Spleen (tissue), 11 donors: Measurements from ENCODE around the gene LRRD1. TPM values are rescaled to one million over a fixed set of nuclear protein-coding genes. Genes with fewer than 3 reads are reported as not detected.
"Not testable (repeated sequence)": the region's sequence is repeated elsewhere in the genome, so short reads cannot be mapped to it uniquely, and the experiment has no call there.

Experiments used
- DNase-seq: peaks from one replicate; pipeline ENCODE4 v3.0.0-alpha.2; 2020
- H3K27ac ChIP-seq, 8 donors: fragments of 200-600 bp; sonication (generic) in 7 of 8; 1 replicate in 4 of 8; 2 replicates in 4 of 8; pipeline versions ENCODE4 v1.5.0 to v1.8.0; 2016 to 2021; ENCODE audit warnings: inconsistent platforms in 4 of 8, mild to moderate bottlenecking in 4 of 8, moderate library complexity in 1 of 8
- H3K27me3 ChIP-seq, 7 donors: fragments of 200-600 bp; sonication (generic) in 6 of 7; replicated peaks in 1 of 7; 1 replicate in 4 of 7; 2 replicates in 3 of 7; pipeline versions ENCODE4 v1.5.0 to v1.8.0; 2016 to 2021; ENCODE audit warnings: inconsistent platforms in 3 of 7, mild to moderate bottlenecking in 1 of 7
- H3K36me3 ChIP-seq, 6 donors: fragments of 200-600 bp; sonication (generic) in 5 of 6; 1 replicate in 4 of 6; 2 replicates in 2 of 6; pipeline versions ENCODE4 v1.5.0 to v1.8.0; 2016 to 2021; ENCODE audit warnings: inconsistent platforms in 2 of 6
- H3K4me1 ChIP-seq, 6 donors: fragments of 200-600 bp; sonication (generic) in 5 of 6; 1 replicate in 3 of 6; 2 replicates in 3 of 6; pipeline versions ENCODE4 v1.5.0 to v1.8.0; 2016 to 2021; ENCODE audit warnings: inconsistent platforms in 3 of 6
- H3K4me3 ChIP-seq, 8 donors: fragments of 200-600 bp; sonication (generic) in 7 of 8; 1 replicate in 4 of 8; 2 replicates in 4 of 8; pipeline versions ENCODE4 v1.5.0 to v1.8.0; 2016 to 2021; ENCODE audit warnings: inconsistent platforms in 4 of 8, mild to moderate bottlenecking in 4 of 8, moderate library complexity in 2 of 8
- H3K9me3 ChIP-seq, 8 donors: fragments of 200-600 bp; sonication (generic) in 7 of 8; 1 replicate in 4 of 8; 2 replicates in 4 of 8; pipeline versions ENCODE4 v1.5.0 to v1.8.0; 2016 to 2021; ENCODE audit warnings: inconsistent platforms in 4 of 8
- POLR2A ChIP-seq, 3 donors: fragments of 450-650 bp; IDR thresholded peaks; one replicate each; pipeline ENCODE4 v1.5.1; 2017; ENCODE audit warnings: antibody characterized with exemption in 3 of 3, mild to moderate bottlenecking in 1 of 3
- POLR2AphosphoS5 ChIP-seq, 3 donors: sonication (generic); formaldehyde crosslinking; IDR thresholded peaks; one replicate each; pipeline ENCODE4 v1.5.1; 2017; ENCODE audit warnings: antibody characterized with exemption in 3 of 3
- WGBS, 5 donors: extraction: QIAGEN DNeasy Blood & Tissue Kit in 3 of 5; methylation state at CpG; one replicate each; pipeline versions ENCODE4 v1.1.5 to v1.1.7; 2013 to 2018; 5-methylcytosine and 5-hydroxymethylcytosine counted together
- intact Hi-C: fragments of 100-400 bp; cut with DNase I; formaldehyde crosslinking; loops from one replicate; pipeline ENCODE4 v1.15.0; 2023; ENCODE audit warnings: low total_unique reads
- polyA plus RNA-seq, 3 donors: library from polyadenylated mRNA; stranded (reverse); fragments of 200-250 nt; gene quantifications; one replicate each; pipeline ENCODE4 v1.2.1, GENCODE V29; 2013
- total RNA-seq, 7 donors: library from RNA; depleted of rRNA in 3 of 7; stranded (reverse); fragments of >200 nt in 3 of 7; fragmentation: NEBNext Ultra II Directional in 4 of 7; extraction: Animal tissue kit (Norgen Biotek cat#: 25700) in 4 of 7; gene quantifications; one replicate each; pipeline versions ENCODE4 v1.1.0 to v1.2.1, GENCODE V29; 2016 to 2021
- TF ChIP-seq, protein P1 (sequence below), 11 experiments: fragments of 200-600 bp in 7 of 11; fragments of 450-650 bp in 4 of 11; sonication (generic) in 4 of 11; IDR thresholded peaks in 8 of 11; conservative IDR thresholded peaks in 3 of 11; 1 replicate in 7 of 11; 2 replicates in 4 of 11; pipeline versions ENCODE4 v1.4.0 to v1.8.0; 2016 to 2021; ENCODE audit warnings: antibody characterized with exemption in 11 of 11, inconsistent platforms in 4 of 11, mild to moderate bottlenecking in 1 of 11
- donor health status: healthy with polysubstance abuse.
- donor health status: DM: no; HTN: no; CAD: no; lungs with moderate emphysema.
- donor health status: DM: no; HTN: no; CAD: no.
- donor health status: Bipolar disorder and iron deficiency.
- donor health status: healthy.
- donor health status: DM: no; HTN: no; CAD: no.
- donor health status: DM: yes; HTN: yes; CAD: no.

Gene LRRD1
- total and polyA plus RNA-seq, 10 donors: 0.09 to 0.34 (median 0.25) TPM; not detected in 6

DNA sequence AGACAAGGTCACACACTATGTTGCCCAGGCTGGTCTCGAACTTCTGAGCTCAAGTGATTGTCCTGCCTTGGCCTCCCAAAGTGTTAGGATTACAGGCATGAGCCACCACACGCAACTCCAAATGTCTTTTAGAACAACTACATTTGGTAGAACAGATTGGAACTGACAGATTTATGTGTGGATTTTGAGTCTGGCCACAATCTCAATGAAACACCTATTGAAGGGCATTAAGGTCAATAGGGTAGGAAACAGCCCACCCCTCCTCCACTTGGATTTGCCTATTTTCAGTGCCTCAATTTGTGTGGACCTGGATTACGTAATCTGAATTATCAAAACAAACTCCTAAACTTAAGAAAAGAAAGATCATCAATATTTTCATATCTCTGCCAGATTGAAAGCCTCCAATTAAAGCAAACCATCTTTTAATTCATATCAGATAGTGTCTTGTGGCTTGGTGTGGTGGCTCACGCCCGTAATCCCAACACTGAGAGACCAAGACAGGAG is 29.2 kb downstream of the LRRD1 start:
- no peaks in the 10 kb centered on the region for H3K4me1 ChIP-seq
- H3K27ac ChIP-seq: no peak overlapping the region
- no peak overlapping the region for H3K4me3 ChIP-seq
- intact Hi-C loops: no loop called here
- no peaks in the 10 kb centered on the region for H3K36me3 ChIP-seq
- no peak for DNase-seq
- no peaks in the 10 kb centered on the region for H3K27me3 ChIP-seq
- WGBS, 5 donors: 89 to 94% (median 92%) methylated on average over 5 of the region's 5 CpGs
- no peaks in the 10 kb centered on the region for H3K9me3 ChIP-seq
- TF ChIP-seq POLR2A (IDR thresholded peaks at IDR 0.05): no peak
- no peak for TF ChIP-seq POLR2AphosphoS5 (IDR thresholded peaks at IDR 0.05)
- TF ChIP-seq, protein P1, sequence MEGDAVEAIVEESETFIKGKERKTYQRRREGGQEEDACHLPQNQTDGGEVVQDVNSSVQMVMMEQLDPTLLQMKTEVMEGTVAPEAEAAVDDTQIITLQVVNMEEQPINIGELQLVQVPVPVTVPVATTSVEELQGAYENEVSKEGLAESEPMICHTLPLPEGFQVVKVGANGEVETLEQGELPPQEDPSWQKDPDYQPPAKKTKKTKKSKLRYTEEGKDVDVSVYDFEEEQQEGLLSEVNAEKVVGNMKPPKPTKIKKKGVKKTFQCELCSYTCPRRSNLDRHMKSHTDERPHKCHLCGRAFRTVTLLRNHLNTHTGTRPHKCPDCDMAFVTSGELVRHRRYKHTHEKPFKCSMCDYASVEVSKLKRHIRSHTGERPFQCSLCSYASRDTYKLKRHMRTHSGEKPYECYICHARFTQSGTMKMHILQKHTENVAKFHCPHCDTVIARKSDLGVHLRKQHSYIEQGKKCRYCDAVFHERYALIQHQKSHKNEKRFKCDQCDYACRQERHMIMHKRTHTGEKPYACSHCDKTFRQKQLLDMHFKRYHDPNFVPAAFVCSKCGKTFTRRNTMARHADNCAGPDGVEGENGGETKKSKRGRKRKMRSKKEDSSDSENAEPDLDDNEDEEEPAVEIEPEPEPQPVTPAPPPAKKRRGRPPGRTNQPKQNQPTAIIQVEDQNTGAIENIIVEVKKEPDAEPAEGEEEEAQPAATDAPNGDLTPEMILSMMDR (IDR thresholded peaks at IDR 0.05 in 8 of 11, conservative IDR thresholded peaks at IDR 0.05 in 3 of 11): no peak

DNA sequence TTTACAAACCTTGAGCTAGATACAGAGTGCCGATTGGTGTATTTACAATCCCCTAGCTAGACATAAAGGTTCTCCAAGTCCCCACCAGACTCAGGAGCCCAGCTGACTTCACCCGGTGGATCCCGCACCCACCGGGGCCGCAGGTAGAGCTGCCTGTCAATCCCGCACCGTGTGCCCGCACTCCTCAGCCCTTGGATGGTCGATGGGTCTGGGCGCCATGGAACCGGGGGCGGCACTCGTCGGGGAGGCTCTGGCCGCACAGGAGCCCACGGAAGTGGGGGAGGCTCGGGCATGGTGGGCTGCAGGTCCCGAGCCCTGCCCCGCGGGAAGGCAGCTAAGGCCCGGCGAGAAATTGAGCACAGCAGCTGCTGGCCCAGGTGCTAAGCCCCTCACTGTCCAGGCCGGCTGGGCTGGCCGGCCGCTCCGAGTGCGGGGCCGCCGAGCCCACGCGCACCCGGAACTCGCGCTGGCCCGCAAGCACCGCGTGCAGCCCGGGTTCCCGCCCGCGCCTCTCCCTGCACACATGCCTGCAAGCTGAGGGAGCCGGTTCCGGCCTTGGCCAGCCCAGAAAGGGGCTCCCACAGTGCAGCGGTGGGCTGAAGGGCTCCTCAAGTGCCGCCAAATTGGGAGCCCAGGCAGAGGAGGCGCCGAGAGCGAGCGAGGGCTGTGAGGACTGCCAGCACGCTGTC is 35.6 kb downstream of the LRRD1 start:
- H3K36me3 ChIP-seq, H3K4me3 ChIP-seq, H3K27ac ChIP-seq, H3K9me3 ChIP-seq, intact Hi-C loops, H3K4me1 ChIP-seq, DNase-seq, H3K27me3 ChIP-seq: not testable (repeated sequence)
- WGBS, 5 donors: 92 to 96% (median 94%) methylated on average over 16 to 50 of the region's 50 CpGs

GRCh38 chr7:92142791-92143190 is 36.2 kb downstream of the LRRD1 start:
- H3K36me3 ChIP-seq, H3K9me3 ChIP-seq, H3K27me3 ChIP-seq, H3K4me1 ChIP-seq, H3K4me3 ChIP-seq, intact Hi-C loops, DNase-seq, H3K27ac ChIP-seq: not testable (repeated sequence)
- 86 to 97% (median 95%) methylated on average over 9 of the region's 9 CpGs for WGBS, 5 donors

GRCh38 chr7:92141161-92141560 is 37.8 kb downstream of the LRRD1 start:
- Histone ChIP-seq H3K4me1 (no peaks in the 10 kb centered on the region), H3K4me3 (no peak overlapping the region), H3K27me3 (no peaks in the 10 kb centered on the region), H3K36me3 (no peaks in the 10 kb centered on the region), H3K9me3 (no peaks in the 10 kb centered on the region), H3K27ac (no peak overlapping the region)
- intact Hi-C loops: no loop called here
- WGBS, 5 donors: 94 to 99% (median 97%) methylated on average over 7 of the region's 7 CpGs
- TF ChIP-seq, protein P1 (IDR thresholded peaks at IDR 0.05 in 8 of 11, conservative IDR thresholded peaks at IDR 0.05 in 3 of 11): no peak
- no peak for TF ChIP-seq POLR2A (IDR thresholded peaks at IDR 0.05)
- no peak for TF ChIP-seq POLR2AphosphoS5 (IDR thresholded peaks at IDR 0.05)
- DNase-seq: no peak

GRCh38 chr7:92137557-92137956 is 41.4 kb downstream of the LRRD1 start:
- 42 to 46% (median 43%) methylated on average over 2 of the region's 2 CpGs for WGBS, 5 donors
- Histone ChIP-seq H3K27me3 (no peaks in the 10 kb centered on the region), H3K4me3 (no peak overlapping the region), H3K36me3 (no peaks in the 10 kb centered on the region), H3K27ac (no peak overlapping the region), H3K9me3 (no peaks in the 10 kb centered on the region), H3K4me1 (peaks cover 4 to 24% (median 18%) of the 10 kb centered on the region in 6 donors)
- no peak for DNase-seq
- no peak for TF ChIP-seq POLR2AphosphoS5 (IDR thresholded peaks at IDR 0.05)
- TF ChIP-seq, protein P1 (IDR thresholded peaks at IDR 0.05 in 8 of 11, conservative IDR thresholded peaks at IDR 0.05 in 3 of 11): no peak
- TF ChIP-seq POLR2A (IDR thresholded peaks at IDR 0.05): no peak
- intact Hi-C loops: no loop called here
